Measurements from ENCODE around the gene ATP1A3. TPM values are rescaled to one million over a fixed set of nuclear protein-coding genes. Genes with fewer than 3 reads are reported as not detected.

The ATP1A3 gene
- total and polyA plus RNA-seq, 2 of the 13 experiments (the other 11 are each of a cell fraction or from before 2014, with no cell fraction given), result 0.01 to 0.04 TPM

- TF ChIP-seq ZBTB40 (IDR thresholded peaks at IDR 0.05) (no peak), ZBTB40 (CRISPR knock-in tag; IDR thresholded peaks at IDR 0.05) (no peak), SRY (CRISPR knock-in tag; IDR thresholded peaks at IDR 0.05) (no peak)
Observed at GRCh38 chr19:41988947-41989346, 5.1 kb downstream of the ATP1A3 start (continued).

Measured in HepG2 (cell line).